Effector memory CD4-positive, alpha-beta T cell (primary cell): ENCODE measurements around the gene ANO2.
"Not testable (repeated sequence)": the region's sequence is repeated elsewhere in the genome, so short reads cannot be mapped to it uniquely, and the experiment has no call there.

ENCODE experiments used
- DNase-seq, 3 donors: peaks; one replicate each; pipeline ENCODE4 v3.0.0-alpha.2; 2020
- H3K27ac ChIP-seq: 2 replicates; pipeline ENCODE4 v1.7.0; 2013; ENCODE audit warnings: mild to moderate bottlenecking, low read length, moderate library complexity; ENCODE audit not compliant: insufficient read depth, poor library complexity, severe bottlenecking
- H3K27me3 ChIP-seq: replicated peaks from 2 replicates; pipeline ENCODE4 v1.7.0; 2013; ENCODE audit warnings: mild to moderate bottlenecking, low read length; ENCODE audit not compliant: insufficient read depth, control insufficient read depth, poor library complexity, severe bottlenecking
- H3K36me3 ChIP-seq: 2 replicates; pipeline ENCODE4 v1.7.0; 2013; ENCODE audit warnings: mild to moderate bottlenecking, low read length, moderate library complexity; ENCODE audit not compliant: control insufficient read depth, insufficient read depth
- H3K4me1 ChIP-seq: 2 replicates; pipeline ENCODE4 v1.7.0; 2013; ENCODE audit warnings: low read length, mild to moderate bottlenecking; ENCODE audit not compliant: control insufficient read depth, insufficient read depth, poor library complexity, severe bottlenecking
- H3K4me3 ChIP-seq: 2 replicates; pipeline ENCODE4 v1.7.0; 2013; ENCODE audit warnings: low read length, low read depth, mild to moderate bottlenecking; ENCODE audit not compliant: insufficient read depth, poor library complexity, severe bottlenecking
- H3K9me3 ChIP-seq: 2 replicates; pipeline ENCODE4 v1.7.0; 2013; ENCODE audit warnings: mild to moderate bottlenecking, low read length, moderate library complexity; ENCODE audit not compliant: control insufficient read depth

ANO2 gene

GRCh38 chr12:5548152-5548943 lies 396.7 kb downstream of the ANO2 start:
- H3K27me3 ChIP-seq, result no peaks in the 10 kb centered on the region
- H3K4me1 ChIP-seq, result no peaks in the 10 kb centered on the region

GRCh38 chr12:5546616-5547015 lies 398.4 kb downstream of the ANO2 start:
- no peaks in the 10 kb centered on the region for H3K4me1 ChIP-seq
- no peaks in the 10 kb centered on the region for H3K27me3 ChIP-seq
- H3K9me3 ChIP-seq, result no peaks in the 10 kb centered on the region
- no peak overlapping the region for H3K4me3 ChIP-seq
- H3K36me3 ChIP-seq, result no peaks in the 10 kb centered on the region
- no peak for DNase-seq
- H3K27ac ChIP-seq, result no peak overlapping the region

More at GRCh38 chr12:5548152-5548943, 396.7 kb downstream of the ANO2 start:
- H3K36me3 ChIP-seq, result no peaks in the 10 kb centered on the region
- H3K4me3 ChIP-seq, result no peak overlapping the region
- no peaks in the 10 kb centered on the region for H3K9me3 ChIP-seq
- no peak for DNase-seq
- H3K27ac ChIP-seq, result no peak overlapping the region

- Histone ChIP-seq H3K4me1 (no peaks in the 10 kb centered on the region), H3K36me3 (no peaks in the 10 kb centered on the region), H3K4me3 (no peak overlapping the region), H3K27ac (no peak overlapping the region), H3K27me3 (no peaks in the 10 kb centered on the region), H3K9me3 (no peaks in the 10 kb centered on the region)
- DNase-seq, result no peak
These were observed 407.3 kb downstream of the ANO2 start for GRCh38 chr12:5537771-5538170.

- H3K27ac ChIP-seq, H3K27me3 ChIP-seq, H3K9me3 ChIP-seq, H3K4me3 ChIP-seq, H3K36me3 ChIP-seq, DNase-seq, H3K4me1 ChIP-seq: not testable (repeated sequence)
These were observed 407.9 kb downstream of the ANO2 start for GRCh38 chr12:5537026-5537615.

- DNase-seq, result no peak
- Histone ChIP-seq H3K36me3 (no peaks in the 10 kb centered on the region), H3K4me3 (no peak overlapping the region), H3K4me1 (no peaks in the 10 kb centered on the region), H3K27ac (no peak overlapping the region), H3K27me3 (no peaks in the 10 kb centered on the region), H3K9me3 (no peaks in the 10 kb centered on the region)
These were observed 409.5 kb downstream of the ANO2 start for GRCh38 chr12:5535541-5535940.

- Histone ChIP-seq H3K36me3 (no peaks in the 10 kb centered on the region), H3K4me3 (no peak overlapping the region), H3K27me3 (no peaks in the 10 kb centered on the region), H3K4me1 (no peaks in the 10 kb centered on the region), H3K27ac (no peak overlapping the region), H3K9me3 (no peaks in the 10 kb centered on the region)
- no peak for DNase-seq
These were observed 410.4 kb downstream of the ANO2 start for GRCh38 chr12:5534426-5535199.

- H3K27ac ChIP-seq, result no peak overlapping the region
- no peaks in the 10 kb centered on the region for H3K9me3 ChIP-seq
- H3K36me3 ChIP-seq, result no peaks in the 10 kb centered on the region
- no peak for DNase-seq
- H3K4me1 ChIP-seq, result no peaks in the 10 kb centered on the region
- no peak overlapping the region for H3K4me3 ChIP-seq
- H3K27me3 ChIP-seq, result no peaks in the 10 kb centered on the region
These were observed 411.7 kb downstream of the ANO2 start for GRCh38 chr12:5533368-5533767.

- no peak overlapping the region for H3K27ac ChIP-seq
- DNase-seq, result no peak
- H3K4me1 ChIP-seq, result no peaks in the 10 kb centered on the region
These were observed 419.2 kb downstream of the ANO2 start for GRCh38 chr12:5525783-5526367.

GRCh38 chr12:5524769-5525436 lies 420.2 kb downstream of the ANO2 start:
- Histone ChIP-seq H3K4me1 (no peaks in the 10 kb centered on the region), H3K4me3 (no peak overlapping the region), H3K27ac (no peak overlapping the region), H3K9me3 (no peaks in the 10 kb centered on the region), H3K36me3 (no peaks in the 10 kb centered on the region), H3K27me3 (no peaks in the 10 kb centered on the region)
- DNase-seq, result no peak

More at GRCh38 chr12:5525783-5526367, 419.2 kb downstream of the ANO2 start:
- Histone ChIP-seq H3K36me3 (no peaks in the 10 kb centered on the region), H3K9me3 (no peaks in the 10 kb centered on the region), H3K27me3 (no peaks in the 10 kb centered on the region), H3K4me3 (no peak overlapping the region)
